Dermis microvascular lymphatic vessel endothelial cell (primary cell): ENCODE measurements around the gene DHX38. TPM values are rescaled to one million over a fixed set of nuclear protein-coding genes. Genes with fewer than 3 reads are reported as not detected.

ENCODE experiments used
- DNase-seq, 2 donors: peaks; one replicate each; pipeline versions ENCODE4 v3.0.0 to v3.0.0-alpha.2; 2010; ENCODE audit warnings: low read depth in 2 of 2
- total RNA-seq: library from RNA; depleted of rRNA; stranded (reverse); fragments of >200 nt; gene quantifications from 2 replicates; pipeline ENCODE4 v1.2.1, GENCODE V29; 2014

The DHX38 gene
- total RNA-seq, 1 donor from 2014 or later = 64.6 TPM

GRCh38 chr16:72162105-72162692 lies 68.6 kb downstream of the DHX38 start:
- no peak for DNase-seq

Other genes starting within 250 kb of the DHX38 start
- gene ATXN1L, start 247.9 kb upstream of the DHX38 start, total RNA-seq = 12.3 and 18.7 TPM in 2 replicates
- 5.3 and 6.8 TPM in 2 replicates for gene ZNF821, start 209.7 kb upstream of the DHX38 start, total RNA-seq
- 118 and 153 TPM in 2 replicates for gene IST1, start 198.3 kb upstream of the DHX38 start, total RNA-seq
- gene PKD1L3, start 93.4 kb upstream of the DHX38 start, total RNA-seq = under 0.01 TPM in 2 replicates
- gene DHODH, start 85.1 kb upstream of the DHX38 start, total RNA-seq = 3.5 and 4.0 TPM in 2 replicates
- not detected in 2 replicates for gene HP, start 39.3 kb upstream of the DHX38 start, total RNA-seq
- gene HPR, start 30.6 kb upstream of the DHX38 start, total RNA-seq = not detected in 2 replicates
- 4.9 and 6.4 TPM in 2 replicates for gene TXNL4B, start 227 bp upstream of the DHX38 start, total RNA-seq
- gene PMFBP1, start 78.3 kb downstream of the DHX38 start, total RNA-seq = under 0.01 TPM in 2 replicates